K562 (cell line): ENCODE measurements around the gene STRIP1. TPM values are rescaled to one million over a fixed set of nuclear protein-coding genes. Genes with fewer than 3 reads are reported as not detected.

Source experiments
- ATAC-seq: fragments of 200-7000 bp; cut with Tn5 transposase; 3 replicates; pipeline ENCODE4 v1.9.1; 2020; ENCODE audit warnings: moderate library complexity
- BruUV-seq: library from RNA; stranded (reverse); fragments of 400-500 nt; replicated peaks from 2 replicates; lab custom pipeline; 2021; lab: Mats Ljungman, UMichigan
- CTCF ChIA-PET: fragments of 300-600 bp; formaldehyde crosslinking; extraction: SDS; loops from one replicate; lab custom pipeline; 2021; ENCODE audit warnings: low intra/inter-chr PET ratio; lab: Yijun Ruan, JAX
- POLR2A ChIA-PET: fragments of 300-600, 350-650 bp; sonication (Branson Sonifier 250); formaldehyde crosslinking; extraction: SDS; loops from one replicate; lab custom pipeline; 2021; ENCODE audit warnings: antibody characterized with exemption, inconsistent platforms; lab: Yijun Ruan, JAX
- DNase-seq, 4 experiments: peaks; one replicate each; pipeline versions ENCODE4 v3.0.0 to v3.0.0-alpha.2; 2011 to 2018; ENCODE audit warnings: low spot score in 3 of 4, mixed read lengths in 3 of 4; ENCODE audit errors: extremely low read depth in 1 of 4
- FAIRE-seq: peaks from 2 replicates; lab custom pipeline; 2011; peaks lifted over from hg19 to GRCh38; lab: Jason Lieb, UNC
- H2AFZ ChIP-seq: 2 replicates; pipeline ENCODE4 v1.6.0; 2011; ENCODE audit warnings: low read depth, low read length, control low read depth, inconsistent platforms
- H3K27ac ChIP-seq: fragments of 200-600 bp; 3 replicates; pipeline ENCODE4 v1.8.0; 2011; ENCODE audit warnings: low read depth, mild to moderate bottlenecking, control low read depth, inconsistent platforms, low read length, moderate library complexity, mixed read lengths; ENCODE audit errors: extremely low read depth
- H3K27me3 ChIP-seq, 2 experiments: fragments of 300-600 bp in 1 of 2; 2 replicates in 1 of 2; 3 replicates in 1 of 2; pipeline versions ENCODE4 v1.6.0 to v1.8.0; 2011; ENCODE audit warnings: inconsistent platforms in 2 of 2, low read length in 2 of 2, mild to moderate bottlenecking in 1 of 2, mixed read lengths in 1 of 2, moderate library complexity in 1 of 2; ENCODE audit not compliant: control insufficient read depth in 2 of 2, insufficient read depth in 2 of 2
- H3K36me3 ChIP-seq: fragments of 300-600 bp; 3 replicates; pipeline ENCODE4 v1.8.0; 2011; ENCODE audit warnings: mild to moderate bottlenecking, low read length, inconsistent platforms; ENCODE audit not compliant: control insufficient read depth, insufficient read depth
- H3K4me1 ChIP-seq, 2 experiments: fragments of 200-600 bp in 1 of 2; replicated peaks in 1 of 2; 2 replicates in 1 of 2; 3 replicates in 1 of 2; pipeline versions ENCODE4 v1.5.1 to v1.8.0; 2011; ENCODE audit warnings: inconsistent platforms in 2 of 2, low read length in 2 of 2, mild to moderate bottlenecking in 1 of 2, mixed read lengths in 1 of 2, moderate library complexity in 1 of 2; ENCODE audit not compliant: control insufficient read depth in 2 of 2, insufficient read depth in 2 of 2
- H3K4me2 ChIP-seq: 2 replicates; pipeline ENCODE4 v1.6.1; 2011; ENCODE audit warnings: low read length, control low read depth, inconsistent platforms, mixed read lengths; ENCODE audit not compliant: insufficient read depth
- H3K4me3 ChIP-seq: fragments of 200-600 bp; sonication (generic), shearing (Covaris generic); 2 replicates; pipeline ENCODE4 v1.5.1; 2016; ENCODE audit warnings: control low read depth, inconsistent platforms
- H3K79me2 ChIP-seq: fragments of 200-600 bp; 3 replicates; pipeline ENCODE4 v1.8.0; 2011; ENCODE audit warnings: low read length, inconsistent platforms; ENCODE audit not compliant: control insufficient read depth, insufficient read depth
- H3K9ac ChIP-seq, 2 experiments: 2 replicates each; pipeline versions ENCODE4 v1.6.0 to v1.6.1; 2011; ENCODE audit warnings: low read depth in 2 of 2, low read length in 2 of 2, control low read depth in 1 of 2, inconsistent platforms in 1 of 2, mild to moderate bottlenecking in 1 of 2, mixed read lengths in 1 of 2; ENCODE audit not compliant: insufficient read depth in 1 of 2
- H3K9me1 ChIP-seq: one replicate; pipeline ENCODE4 v1.6.0; 2011; ENCODE audit warnings: inconsistent platforms, mild to moderate bottlenecking, low read length, moderate library complexity; ENCODE audit not compliant: control insufficient read depth, insufficient read depth
- H3K9me3 ChIP-seq: replicated peaks from 2 replicates; pipeline ENCODE4 v1.5.1; 2011; ENCODE audit warnings: low read depth, low read length, inconsistent platforms; ENCODE audit not compliant: control insufficient read depth, insufficient read depth
- H4K20me1 ChIP-seq: replicated peaks from 2 replicates; pipeline ENCODE4 v1.6.1; 2011; ENCODE audit warnings: low read length, inconsistent platforms, mixed read lengths; ENCODE audit not compliant: control insufficient read depth, insufficient read depth
- CHD1 ChIP-seq: fragments of 200-600 bp; sonication (generic); IDR thresholded peaks from one replicate; pipeline ENCODE4 v1.6.1; 2012; ENCODE audit warnings: mild to moderate bottlenecking, moderate library complexity, low read length, inconsistent platforms
- CTBP1 ChIP-seq: fragments of 450-650 bp; IDR thresholded peaks from 2 replicates; pipeline ENCODE4 v1.6.1; 2016; ENCODE audit warnings: borderline replicate concordance
- GABPB2 ChIP-seq: fragments of 250-450 bp; sonication (Bioruptor Pico); conservative IDR thresholded peaks from 2 replicates; pipeline ENCODE4 v1.5.1; 2021; ENCODE audit warnings: mild to moderate bottlenecking
- NR2C1 ChIP-seq, 2 experiments: fragments of 450-650 bp; IDR thresholded peaks; 2 replicates each; pipeline ENCODE4 v1.6.1; 2017; ENCODE audit warnings: mild to moderate bottlenecking in 2 of 2, antibody characterized with exemption in 1 of 2, inconsistent platforms in 1 of 2, missing compliant biosample characterization in 1 of 2, missing genetic modification characterization in 1 of 2
- POLR2A ChIP-seq: fragments of 450-650 bp; conservative IDR thresholded peaks from 2 replicates; pipeline ENCODE4 v1.6.1; 2016
- RBM25 ChIP-seq: fragments of 200-400 bp; formaldehyde crosslinking; IDR thresholded peaks from 2 replicates; pipeline ENCODE4 v1.6.1; 2018; ENCODE audit warnings: low read length, low read depth, moderate library complexity; ENCODE audit not compliant: severe bottlenecking
- SETDB1 ChIP-seq: IDR thresholded peaks from one replicate; pipeline ENCODE4 v1.6.1; 2012; ENCODE audit warnings: low read length, control low read depth, inconsistent platforms
- SMARCA5 ChIP-seq: fragments of 450-650 bp; IDR thresholded peaks from 2 replicates; pipeline ENCODE4 v1.6.1; 2016
- YBX1 ChIP-seq: fragments of 450-650 bp; IDR thresholded peaks from 2 replicates; pipeline ENCODE4 v1.7.1; 2016; ENCODE audit warnings: mild to moderate bottlenecking
- ZFP36 ChIP-seq: fragments of 150-350 bp; IDR thresholded peaks from 2 replicates; pipeline ENCODE4 v1.6.1; 2018; ENCODE audit warnings: low read length, low read depth; ENCODE audit not compliant: partially characterized antibody
- ZKSCAN1 ChIP-seq: fragments of 150-350 bp; IDR thresholded peaks from 2 replicates; pipeline ENCODE4 v1.6.1; 2016; ENCODE audit warnings: low read depth, low read length
- WGBS: fragments of 100-300 bp; shearing (Covaris generic); methylation state at CpG from one replicate; pipeline ENCODE4 v1.1.6; 2016; ENCODE audit warnings: low coverage, mixed read lengths; ENCODE audit not compliant: insufficient coverage; ENCODE audit errors: missing lambda C conversion rate; 5-methylcytosine and 5-hydroxymethylcytosine counted together
- in situ Hi-C: fragments of 300-500 bp; cut with MboI; formaldehyde crosslinking; loops from 4 replicates; pipeline ENCODE4 v1.15.0; 2018; ENCODE audit warnings: inconsistent platforms, mixed read lengths
- intact Hi-C: fragments of 100-400 bp; cut with micrococcal nuclease; formaldehyde crosslinking; loops from 2 replicates; pipeline ENCODE4 v1.14.2; 2022
- polyA plus RNA-seq, 8 experiments: library from polyadenylated mRNA; depleted of rRNA in 4 of 8; stranded (reverse) in 5 of 8; unstranded in 3 of 8; fragments of >200 nt; fragmentation: Nextera tagmentation in 2 of 8; fragmentation: Illumina TruSeq in 1 of 8; extraction: Ambion mirVana in 2 of 8; extraction: Trizol in 1 of 8; gene quantifications; 2 replicates each; pipeline versions ENCODE4 v1.2.1 to v1.2.3, GENCODE V29; 2011 to 2014; ENCODE audit warnings: inconsistent platforms in 1 of 8, missing spikeins in 1 of 8
- total RNA-seq, 7 experiments: library from RNA; depleted of rRNA in 6 of 7; stranded (reverse); fragments of >200 nt in 6 of 7; fragmentation: Illumina TruSeq in 2 of 7; extraction: Trizol in 2 of 7; gene quantifications; 2 replicates each; pipeline versions ENCODE4 v1.2.1 to v1.2.3, GENCODE V29; 2011 to 2021; ENCODE audit warnings: low replicate concordance in 1 of 7
- TF ChIP-seq, protein P1 (sequence below): fragments of 250-450 bp; sonication (Bioruptor Pico); IDR thresholded peaks from 2 replicates; pipeline ENCODE4 v1.5.0; 2020; ENCODE audit warnings: mild to moderate bottlenecking, borderline replicate concordance

The STRIP1 gene
- total and polyA plus RNA-seq, 9 of the 15 experiments (the other 6 are each of a cell fraction or from before 2014, with no cell fraction given): 9.9 to 42.3 (median 32.0) TPM

GRCh38 chr1:110097507-110098221 is 63.2 kb downstream of the STRIP1 start:
- Histone ChIP-seq H3K9me1 (no peaks in the 10 kb centered on the region), H4K20me1 (no peaks in the 10 kb centered on the region; the same call in 1 of the 2 replicates), H3K9me3 (no peaks in the 10 kb centered on the region), H3K4me2 (no peak overlapping the region), H3K4me1 (peaks cover 7 to 8% of the 10 kb centered on the region in 2 experiments; a peak in 3 of 5 replicates), H3K79me2 (no peaks in the 10 kb centered on the region), H3K27ac (no peak overlapping the region), H3K27me3 (peaks cover 26 to 54% of the 10 kb centered on the region in 2 experiments), H3K36me3 (no peaks in the 10 kb centered on the region), H3K4me3 (no peak overlapping the region), H2AFZ (no peak overlapping the region), H3K9ac (no peak overlapping the region; a peak in 1 of 4 replicates)
- FAIRE-seq: no peak
- TF ChIP-seq NR2C1 (IDR thresholded peaks at IDR 0.05): no peak
- no peak for TF ChIP-seq NR2C1 (tag; IDR thresholded peaks at IDR 0.05)
- peak; percentile 20 for TF ChIP-seq RBM25
- no peak for TF ChIP-seq SETDB1
- TF ChIP-seq, protein P1, sequence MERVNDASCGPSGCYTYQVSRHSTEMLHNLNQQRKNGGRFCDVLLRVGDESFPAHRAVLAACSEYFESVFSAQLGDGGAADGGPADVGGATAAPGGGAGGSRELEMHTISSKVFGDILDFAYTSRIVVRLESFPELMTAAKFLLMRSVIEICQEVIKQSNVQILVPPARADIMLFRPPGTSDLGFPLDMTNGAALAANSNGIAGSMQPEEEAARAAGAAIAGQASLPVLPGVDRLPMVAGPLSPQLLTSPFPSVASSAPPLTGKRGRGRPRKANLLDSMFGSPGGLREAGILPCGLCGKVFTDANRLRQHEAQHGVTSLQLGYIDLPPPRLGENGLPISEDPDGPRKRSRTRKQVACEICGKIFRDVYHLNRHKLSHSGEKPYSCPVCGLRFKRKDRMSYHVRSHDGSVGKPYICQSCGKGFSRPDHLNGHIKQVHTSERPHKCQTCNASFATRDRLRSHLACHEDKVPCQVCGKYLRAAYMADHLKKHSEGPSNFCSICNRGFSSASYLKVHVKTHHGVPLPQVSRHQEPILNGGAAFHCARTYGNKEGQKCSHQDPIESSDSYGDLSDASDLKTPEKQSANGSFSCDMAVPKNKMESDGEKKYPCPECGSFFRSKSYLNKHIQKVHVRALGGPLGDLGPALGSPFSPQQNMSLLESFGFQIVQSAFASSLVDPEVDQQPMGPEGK (CRISPR knock-in tag): no peak
- TF ChIP-seq ZKSCAN1: no peak
- TF ChIP-seq CTBP1: no peak
- TF ChIP-seq ZFP36: peak; percentile 31
- no peak for TF ChIP-seq YBX1
- no peak for TF ChIP-seq SMARCA5
- TF ChIP-seq CHD1: no peak
- TF ChIP-seq GABPB2 (CRISPR knock-in tag): no peak
- TF ChIP-seq POLR2A: no peak
- no TSS peak for BruUV-seq
- no peak for ATAC-seq
- DNase-seq: no peak
- CTCF ChIA-PET: no interaction called here
- in situ Hi-C loops (no loop called here), intact Hi-C loops (no loop called here)
- POLR2A ChIA-PET: interaction anchor here (0.6 to 2.2 kb wide), 6 partner anchors 8 to 63 kb away, joined by 3 to 6 read pairs (median 4); partner anchors contain the start of gene STRIP1
- WGBS: 24% methylated on average over 11 of the region's 11 CpGs
